Natural killer cell (primary cell): ENCODE data around the gene RPL27. TPM values are rescaled to one million over a fixed set of nuclear protein-coding genes. Genes with fewer than 3 reads are reported as not detected.
"Not testable (repeated sequence)": the region's sequence is repeated elsewhere in the genome, so short reads cannot be mapped to it uniquely, and the experiment has no call there.

Experiments
- ATAC-seq, 3 donors: fragments of 150-1000 bp in 2 of 3; fragments of 200-7000 bp in 1 of 3; cut with Tn5 transposase; 1 replicate in 1 of 3; 2 replicates in 2 of 3; pipeline ENCODE4 v1.10.0; 2021; ENCODE audit warnings: mild to moderate bottlenecking in 2 of 3, moderate library complexity in 2 of 3
- DNase-seq, 2 donors: peaks; one replicate each; pipeline versions ENCODE4 v3.0.0 to v3.0.0-alpha.2; 2013 to 2021; ENCODE audit warnings: mixed read lengths in 1 of 2
- H3K27ac ChIP-seq: one replicate; pipeline ENCODE4 v1.5.1; 2013; ENCODE audit warnings: mild to moderate bottlenecking, low read length
- H3K27me3 ChIP-seq: one replicate; pipeline ENCODE4 v1.6.1; 2013; ENCODE audit warnings: low read length; ENCODE audit not compliant: control insufficient read depth, insufficient read depth
- H3K36me3 ChIP-seq: one replicate; pipeline ENCODE4 v1.6.1; 2013; ENCODE audit warnings: low read length; ENCODE audit not compliant: control insufficient read depth, insufficient read depth
- H3K4me1 ChIP-seq: one replicate; pipeline ENCODE4 v1.6.1; 2013; ENCODE audit warnings: low read length; ENCODE audit not compliant: control insufficient read depth, insufficient read depth
- H3K4me3 ChIP-seq: one replicate; pipeline ENCODE4 v1.5.1; 2013; ENCODE audit warnings: low read length
- H3K9me3 ChIP-seq: one replicate; pipeline ENCODE4 v1.6.1; 2013; ENCODE audit warnings: low read length; ENCODE audit not compliant: control insufficient read depth, insufficient read depth
- H3K27ac Mint-ChIP-seq, 2 donors: one replicate each; pipeline ENCODE4 v1.8.0; 2022; ENCODE audit warnings: mild to moderate bottlenecking in 2 of 2, mixed read lengths in 2 of 2, moderate library complexity in 1 of 2
- H3K27me3 Mint-ChIP-seq, 2 donors: one replicate each; pipeline ENCODE4 v1.8.0; 2022; ENCODE audit warnings: low read depth in 2 of 2, mixed read lengths in 2 of 2
- H3K36me3 Mint-ChIP-seq: one replicate; pipeline ENCODE4 v1.8.0; 2022; ENCODE audit warnings: mixed read lengths
- H3K4me1 Mint-ChIP-seq, 2 donors: one replicate each; pipeline ENCODE4 v1.8.0; 2022; ENCODE audit warnings: mixed read lengths in 2 of 2
- H3K4me3 Mint-ChIP-seq: one replicate; pipeline ENCODE4 v1.8.0; 2022; ENCODE audit warnings: mild to moderate bottlenecking, moderate library complexity, mixed read lengths
- H3K9me3 Mint-ChIP-seq, 2 donors: one replicate each; pipeline ENCODE4 v1.8.0; 2022; ENCODE audit warnings: mixed read lengths in 2 of 2
- CTCF ChIP-seq: fragments of 200-600 bp; IDR thresholded peaks from one replicate; pipeline ENCODE4 v1.8.0; 2022; ENCODE audit warnings: antibody characterized with exemption
- WGBS: methylation state at CpG from one replicate; pipeline ENCODE4 v1.1.7; 2013; ENCODE audit warnings: missing lambda C conversion rate; ENCODE audit not compliant: insufficient coverage; 5-methylcytosine and 5-hydroxymethylcytosine counted together
- intact Hi-C: fragments of 100-400 bp; cut with micrococcal nuclease; formaldehyde crosslinking; loops from one replicate; pipeline ENCODE4 v1.14.2; 2022
- total RNA-seq, 4 donors: library from RNA; stranded (reverse); fragments of 120-200 nt in 1 of 4; gene quantifications; one replicate each; pipeline versions ENCODE4 v1.2.3 to v1.2.4, GENCODE V29; 2013 to 2022

The RPL27 gene
- total RNA-seq, 3 donors from 2014 or later (not counting 1 experiment from before 2014, with no cell fraction given), result 555 to 671 (median 608) TPM

- intact Hi-C loops, result loop anchor here (10.0 kb wide), 1 partner anchor 495 kb away; the partner anchor contains the start of gene DHX8
- H3K4me1 ChIP-seq, result peaks cover under 1% of the 10 kb centered on the region
- H3K4me1 Mint-ChIP-seq, result peaks cover 0 to 5% of the 10 kb centered on the region in 2 donors
- H3K27ac Mint-ChIP-seq, result no peak overlapping the region
- DNase-seq (no peak), ATAC-seq (no peak)
- no peaks in the 10 kb centered on the region for H3K36me3 Mint-ChIP-seq
- no peak for TF ChIP-seq CTCF
- WGBS, result 76% methylated on average over 2 of the region's 6 CpGs
- H3K27me3 ChIP-seq, result no peaks in the 10 kb centered on the region
- peaks cover 63% of the 10 kb centered on the region for H3K36me3 ChIP-seq
- no peak overlapping the region for H3K4me3 ChIP-seq
- H3K9me3 ChIP-seq, result no peaks in the 10 kb centered on the region
- H3K9me3 Mint-ChIP-seq, result no peaks in the 10 kb centered on the region
- no peaks in the 10 kb centered on the region for H3K27me3 Mint-ChIP-seq
- no peak overlapping the region for H3K27ac ChIP-seq
- H3K4me3 Mint-ChIP-seq, result no peak overlapping the region
These were observed 8.2 kb upstream of the RPL27 start for GRCh38 chr17:42989726-42990652.

GRCh38 chr17:42991471-42991870 lies 6.7 kb upstream of the RPL27 start:
- H3K4me1 Mint-ChIP-seq, result peaks cover 0 to 5% of the 10 kb centered on the region in 2 donors
- Histone ChIP-seq H3K9me3 (no peaks in the 10 kb centered on the region), H3K27ac (no peak overlapping the region), H3K4me3 (no peak overlapping the region), H3K27me3 (no peaks in the 10 kb centered on the region), H3K4me1 (no peaks in the 10 kb centered on the region), H3K36me3 (peaks cover 61% of the 10 kb centered on the region)
- no peak for TF ChIP-seq CTCF
- H3K4me3 Mint-ChIP-seq, result no peak overlapping the region
- intact Hi-C loops, result loop anchor here (10.0 kb wide), 1 partner anchor 493 kb away; the partner anchor contains the start of gene DHX8
- no peak for ATAC-seq
- no peak overlapping the region for H3K27ac Mint-ChIP-seq
- H3K36me3 Mint-ChIP-seq, result no peaks in the 10 kb centered on the region
- DNase-seq, result no peak
- H3K27me3 Mint-ChIP-seq, result no peaks in the 10 kb centered on the region
- H3K9me3 Mint-ChIP-seq, result no peaks in the 10 kb centered on the region
- 97% methylated on average over 6 of the region's 6 CpGs for WGBS

GRCh38 chr17:42992872-42993271 lies 5.3 kb upstream of the RPL27 start:
- DNase-seq, result no peak
- intact Hi-C loops, result loop anchor here (10.0 kb wide), 1 partner anchor 492 kb away; the partner anchor contains the start of gene DHX8
- no peak for ATAC-seq
- peaks cover 4 to 7% of the 10 kb centered on the region in 2 donors for H3K4me1 Mint-ChIP-seq
- H3K4me3 ChIP-seq, result no peak overlapping the region
- peaks cover 49% of the 10 kb centered on the region for H3K36me3 ChIP-seq
- no peaks in the 10 kb centered on the region for H3K27me3 ChIP-seq
- H3K4me1 ChIP-seq, result peaks cover 6% of the 10 kb centered on the region
- no peaks in the 10 kb centered on the region for H3K27me3 Mint-ChIP-seq
- no peak overlapping the region for H3K27ac ChIP-seq
- no peak for TF ChIP-seq CTCF
- H3K4me3 Mint-ChIP-seq, result no peak overlapping the region
- H3K9me3 Mint-ChIP-seq, result no peaks in the 10 kb centered on the region
- H3K36me3 Mint-ChIP-seq, result no peaks in the 10 kb centered on the region
- H3K9me3 ChIP-seq, result no peaks in the 10 kb centered on the region
- 91% methylated on average over 5 of the region's 5 CpGs for WGBS
- no peak overlapping the region for H3K27ac Mint-ChIP-seq

GRCh38 chr17:42993913-42994312 lies 4.3 kb upstream of the RPL27 start:
- peaks cover 14 to 15% of the 10 kb centered on the region in 2 donors for H3K4me1 Mint-ChIP-seq
- H3K36me3 ChIP-seq, result peaks cover 39% of the 10 kb centered on the region
- not testable (repeated sequence) for DNase-seq, H3K27me3 Mint-ChIP-seq, H3K9me3 ChIP-seq, ATAC-seq, H3K4me3 Mint-ChIP-seq, H3K4me3 ChIP-seq, H3K27me3 ChIP-seq, H3K36me3 Mint-ChIP-seq, H3K27ac ChIP-seq, H3K4me1 ChIP-seq, H3K9me3 Mint-ChIP-seq
- intact Hi-C loops, result loop anchor here (10.0 kb wide), 1 partner anchor 491 kb away; the partner anchor contains the start of gene DHX8
- WGBS, result 99% methylated on average over 8 of the region's 10 CpGs
- H3K27ac Mint-ChIP-seq, result peak overlapping the region in 1 of 2 donors; percentile 31
